K562 (cell line): ENCODE measurements around the gene HEMGN. TPM values are rescaled to one million over a fixed set of nuclear protein-coding genes. Genes with fewer than 3 reads are reported as not detected.

Experiments used
- DDX20 ChIP-seq: fragments of 450-650 bp; IDR thresholded peaks from 2 replicates; pipeline ENCODE4 v1.6.1; 2016; ENCODE audit warnings: missing genetic modification characterization, low read depth, mild to moderate bottlenecking, missing compliant biosample characterization, moderate library complexity
- DMBX1 ChIP-seq: fragments of 250-450 bp; sonication (Bioruptor Pico); IDR thresholded peaks from 2 replicates; pipeline ENCODE4 v1.8.0; 2022; ENCODE audit warnings: inconsistent platforms, mild to moderate bottlenecking, moderate library complexity, borderline replicate concordance
- HMGN3 ChIP-seq: IDR thresholded peaks from 2 replicates; pipeline ENCODE4 v1.6.1; 2011; ENCODE audit warnings: borderline replicate concordance, low read depth, mild to moderate bottlenecking, mixed read lengths, low read length; ENCODE audit not compliant: insufficient read length; ENCODE audit errors: extremely low read depth
- IFI16 ChIP-seq: fragments of 250-450 bp; sonication (Bioruptor Pico); IDR thresholded peaks from 2 replicates; pipeline ENCODE4 v2.1.2; 2022; ENCODE audit warnings: mild to moderate bottlenecking, inconsistent platforms
- MECOM ChIP-seq: fragments of 250-450 bp; sonication (Bioruptor Pico); IDR thresholded peaks from 2 replicates; pipeline ENCODE4 v1.8.0; 2022; ENCODE audit warnings: inconsistent platforms
- RBM22 ChIP-seq: fragments of 200-400 bp; formaldehyde crosslinking; IDR thresholded peaks from 2 replicates; pipeline ENCODE4 v1.6.1; 2018; ENCODE audit warnings: low read length, low read depth; ENCODE audit not compliant: poor library complexity, severe bottlenecking
- SMAD4 ChIP-seq: fragments of 250-450 bp; sonication (Bioruptor Pico); conservative IDR thresholded peaks from 2 replicates; pipeline ENCODE4 v1.8.0; 2021; ENCODE audit warnings: inconsistent platforms, mild to moderate bottlenecking, moderate library complexity
- SREBF1 ChIP-seq: fragments of 150-350 bp; IDR thresholded peaks from 2 replicates; pipeline ENCODE4 v1.6.1; 2014; ENCODE audit warnings: antibody characterized with exemption, low read depth, low read length, borderline replicate concordance
- TEAD1 ChIP-seq, 2 experiments: fragments of 450-650 bp in 1 of 2; sonication (generic) in 1 of 2; formaldehyde crosslinking; IDR thresholded peaks; 2 replicates each; pipeline versions ENCODE4 v1.4.0 to v1.8.0; 2020 to 2022; ENCODE audit warnings: mild to moderate bottlenecking in 2 of 2, missing genetic modification reagents in 1 of 2
- ZBTB17 ChIP-seq: fragments of 450-650 bp; formaldehyde crosslinking; IDR thresholded peaks from 2 replicates; pipeline ENCODE4 v1.4.0; 2020; ENCODE audit warnings: mild to moderate bottlenecking
- ZNF165 ChIP-seq: fragments of 250-450 bp; sonication (Bioruptor Pico); IDR thresholded peaks from 2 replicates; pipeline ENCODE4 v1.4.0; 2020; ENCODE audit warnings: borderline replicate concordance
- ZNF311 ChIP-seq: fragments of 250-450 bp; sonication (Bioruptor Pico); IDR thresholded peaks from 2 replicates; pipeline ENCODE4 v1.4.0; 2020; ENCODE audit warnings: mild to moderate bottlenecking, moderate library complexity
- polyA plus RNA-seq, 8 experiments: library from polyadenylated mRNA; depleted of rRNA in 4 of 8; stranded (reverse) in 5 of 8; unstranded in 3 of 8; fragments of >200 nt; fragmentation: Nextera tagmentation in 2 of 8; fragmentation: Illumina TruSeq in 1 of 8; extraction: Ambion mirVana in 2 of 8; extraction: Trizol in 1 of 8; gene quantifications; 2 replicates each; pipeline versions ENCODE4 v1.2.1 to v1.2.3, GENCODE V29; 2011 to 2014; ENCODE audit warnings: inconsistent platforms in 1 of 8, missing spikeins in 1 of 8
- total RNA-seq, 7 experiments: library from RNA; depleted of rRNA in 6 of 7; stranded (reverse); fragments of >200 nt in 6 of 7; fragmentation: Illumina TruSeq in 2 of 7; extraction: Trizol in 2 of 7; gene quantifications; 2 replicates each; pipeline versions ENCODE4 v1.2.1 to v1.2.3, GENCODE V29; 2011 to 2021; ENCODE audit warnings: low replicate concordance in 1 of 7
- TF ChIP-seq, protein P1 (sequence below): fragments of 450-650 bp; conservative IDR thresholded peaks from 2 replicates; pipeline ENCODE4 v1.6.1; 2016; ENCODE audit warnings: missing genetic modification characterization, low read depth, mild to moderate bottlenecking, missing compliant biosample characterization, moderate library complexity
- TF ChIP-seq, protein P2 (sequence below), 3 experiments: fragments of 200-800 bp in 1 of 3; sonication (Bioruptor generic) in 1 of 3; sonication (generic) in 1 of 3; formaldehyde crosslinking in 1 of 3; IDR thresholded peaks; 2 replicates each; pipeline versions ENCODE4 v1.6.1 to v1.8.0; 2016 to 2022; ENCODE audit warnings: mild to moderate bottlenecking in 2 of 3, missing compliant biosample characterization in 2 of 3, missing genetic modification characterization in 2 of 3, missing genetic modification reagents in 1 of 3
- TF ChIP-seq, protein P3 (sequence below): fragments of 450-650 bp; IDR thresholded peaks from 2 replicates; pipeline ENCODE4 v1.6.1; 2016; ENCODE audit warnings: borderline replicate concordance
- TF ChIP-seq, protein P4 (sequence below): fragments of 250-450 bp; sonication (Bioruptor Pico); IDR thresholded peaks from 2 replicates; pipeline ENCODE4 v1.8.0; 2021; ENCODE audit warnings: borderline replicate concordance, mild to moderate bottlenecking, moderate library complexity; ENCODE audit not compliant: poor library complexity, severe bottlenecking
- TF ChIP-seq, protein P5 (sequence below): fragments of 450-650 bp; IDR thresholded peaks from 2 replicates; pipeline ENCODE4 v1.6.1; 2016; ENCODE audit warnings: missing biosample characterization, missing genetic modification characterization
- TF ChIP-seq, protein P6 (sequence below), 2 experiments: fragments of 250-450 bp in 1 of 2; fragments of 450-650 bp in 1 of 2; sonication (Bioruptor Pico) in 1 of 2; IDR thresholded peaks; 2 replicates each; pipeline versions ENCODE4 v1.6.1 to v1.8.0; 2016 to 2021; ENCODE audit warnings: mild to moderate bottlenecking in 2 of 2, moderate library complexity in 2 of 2, missing compliant biosample characterization in 1 of 2, missing genetic modification characterization in 1 of 2

Gene HEMGN
- total and polyA plus RNA-seq, 9 of the 15 experiments (the other 6 are each of a cell fraction or from before 2014, with no cell fraction given): 56.3 to 258 (median 137) TPM

DNA sequence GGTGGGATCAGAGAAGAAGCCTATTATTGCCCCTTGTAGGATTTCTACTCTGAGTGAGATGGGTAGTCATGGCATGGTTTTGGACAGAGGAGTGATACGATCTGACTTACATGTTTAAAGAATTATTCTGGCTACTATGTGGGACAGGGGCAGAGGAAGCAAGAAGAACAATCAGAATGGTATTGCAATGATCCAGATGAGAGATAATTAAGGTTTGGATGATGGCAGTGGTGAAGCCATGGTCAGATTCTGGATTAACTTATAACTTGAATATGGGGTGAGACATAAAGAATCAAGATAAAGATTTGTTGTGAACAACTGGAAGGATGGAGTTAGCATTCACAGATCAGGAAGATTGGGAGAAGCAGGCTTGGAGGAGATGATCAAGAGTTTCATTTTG lies 3.4 kb upstream of the HEMGN start (continued):
- TF ChIP-seq, protein P1, sequence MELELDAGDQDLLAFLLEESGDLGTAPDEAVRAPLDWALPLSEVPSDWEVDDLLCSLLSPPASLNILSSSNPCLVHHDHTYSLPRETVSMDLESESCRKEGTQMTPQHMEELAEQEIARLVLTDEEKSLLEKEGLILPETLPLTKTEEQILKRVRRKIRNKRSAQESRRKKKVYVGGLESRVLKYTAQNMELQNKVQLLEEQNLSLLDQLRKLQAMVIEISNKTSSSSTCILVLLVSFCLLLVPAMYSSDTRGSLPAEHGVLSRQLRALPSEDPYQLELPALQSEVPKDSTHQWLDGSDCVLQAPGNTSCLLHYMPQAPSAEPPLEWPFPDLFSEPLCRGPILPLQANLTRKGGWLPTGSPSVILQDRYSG (tag): 0 out of 2 replicates have a peak, but pooled peaks have one; percentile 28
- peak; percentile 52 for TF ChIP-seq SMAD4 (CRISPR knock-in tag)
- TF ChIP-seq IFI16 (CRISPR knock-in tag): 0 out of 2 replicates have a peak, but pooled peaks have one; percentile 39
- no peak for TF ChIP-seq HMGN3
- 0 out of 2 replicates have a peak, but pooled peaks have one; percentile 20 for TF ChIP-seq DDX20 (tag)
- peak; percentile 78; the same call in 1 of the 2 replicates for TF ChIP-seq ZNF311 (CRISPR knock-in tag)
- peak; percentile 91 for TF ChIP-seq DMBX1 (CRISPR knock-in tag)
- no peak for TF ChIP-seq SREBF1
- TF ChIP-seq RBM22: no peak
- TF ChIP-seq, protein P2, sequence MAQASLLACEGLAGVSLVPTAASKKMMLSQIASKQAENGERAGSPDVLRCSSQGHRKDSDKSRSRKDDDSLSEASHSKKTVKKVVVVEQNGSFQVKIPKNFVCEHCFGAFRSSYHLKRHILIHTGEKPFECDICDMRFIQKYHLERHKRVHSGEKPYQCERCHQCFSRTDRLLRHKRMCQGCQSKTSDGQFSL (CRISPR knock-in tag; IDR thresholded peaks at IDR 0.05): no peak
- TF ChIP-seq, protein P2 (tag; IDR thresholded peaks at IDR 0.05): peak in 1 of 2 experiments; percentile 72; a peak in 2 of 4 replicates
- TF ChIP-seq, protein P3, sequence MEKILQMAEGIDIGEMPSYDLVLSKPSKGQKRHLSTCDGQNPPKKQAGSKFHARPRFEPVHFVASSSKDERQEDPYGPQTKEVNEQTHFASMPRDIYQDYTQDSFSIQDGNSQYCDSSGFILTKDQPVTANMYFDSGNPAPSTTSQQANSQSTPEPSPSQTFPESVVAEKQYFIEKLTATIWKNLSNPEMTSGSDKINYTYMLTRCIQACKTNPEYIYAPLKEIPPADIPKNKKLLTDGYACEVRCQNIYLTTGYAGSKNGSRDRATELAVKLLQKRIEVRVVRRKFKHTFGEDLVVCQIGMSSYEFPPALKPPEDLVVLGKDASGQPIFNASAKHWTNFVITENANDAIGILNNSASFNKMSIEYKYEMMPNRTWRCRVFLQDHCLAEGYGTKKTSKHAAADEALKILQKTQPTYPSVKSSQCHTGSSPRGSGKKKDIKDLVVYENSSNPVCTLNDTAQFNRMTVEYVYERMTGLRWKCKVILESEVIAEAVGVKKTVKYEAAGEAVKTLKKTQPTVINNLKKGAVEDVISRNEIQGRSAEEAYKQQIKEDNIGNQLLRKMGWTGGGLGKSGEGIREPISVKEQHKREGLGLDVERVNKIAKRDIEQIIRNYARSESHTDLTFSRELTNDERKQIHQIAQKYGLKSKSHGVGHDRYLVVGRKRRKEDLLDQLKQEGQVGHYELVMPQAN: peak; percentile 25; the same call in 1 of the 2 replicates
- TF ChIP-seq, protein P4, sequence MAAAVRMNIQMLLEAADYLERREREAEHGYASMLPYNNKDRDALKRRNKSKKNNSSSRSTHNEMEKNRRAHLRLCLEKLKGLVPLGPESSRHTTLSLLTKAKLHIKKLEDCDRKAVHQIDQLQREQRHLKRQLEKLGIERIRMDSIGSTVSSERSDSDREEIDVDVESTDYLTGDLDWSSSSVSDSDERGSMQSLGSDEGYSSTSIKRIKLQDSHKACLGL (CRISPR knock-in tag): no peak
- 0 out of 2 replicates have a peak, but pooled peaks have one; percentile 8 for TF ChIP-seq MECOM
- TF ChIP-seq, protein P5, sequence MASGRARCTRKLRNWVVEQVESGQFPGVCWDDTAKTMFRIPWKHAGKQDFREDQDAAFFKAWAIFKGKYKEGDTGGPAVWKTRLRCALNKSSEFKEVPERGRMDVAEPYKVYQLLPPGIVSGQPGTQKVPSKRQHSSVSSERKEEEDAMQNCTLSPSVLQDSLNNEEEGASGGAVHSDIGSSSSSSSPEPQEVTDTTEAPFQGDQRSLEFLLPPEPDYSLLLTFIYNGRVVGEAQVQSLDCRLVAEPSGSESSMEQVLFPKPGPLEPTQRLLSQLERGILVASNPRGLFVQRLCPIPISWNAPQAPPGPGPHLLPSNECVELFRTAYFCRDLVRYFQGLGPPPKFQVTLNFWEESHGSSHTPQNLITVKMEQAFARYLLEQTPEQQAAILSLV (tag): peak; percentile 35; the same call in 1 of the 2 replicates
- no peak for TF ChIP-seq ZNF165 (CRISPR knock-in tag)
- TF ChIP-seq TEAD1 (CRISPR knock-in tag; IDR thresholded peaks at IDR 0.05): no peak
- TF ChIP-seq, protein P6, sequence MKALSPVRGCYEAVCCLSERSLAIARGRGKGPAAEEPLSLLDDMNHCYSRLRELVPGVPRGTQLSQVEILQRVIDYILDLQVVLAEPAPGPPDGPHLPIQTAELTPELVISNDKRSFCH (CRISPR knock-in tag; IDR thresholded peaks at IDR 0.05): no peak
- TF ChIP-seq, protein P6 (tag; IDR thresholded peaks at IDR 0.05): peak; percentile 73
- 0 out of 2 replicates have a peak, but pooled peaks have one; percentile 30 for TF ChIP-seq ZBTB17
